HG02610 (cell line): ENCODE measurements around the gene BACH2.
"Not testable (repeated sequence)": the region's sequence is repeated elsewhere in the genome, so short reads cannot be mapped to it uniquely, and the experiment has no call there.

Experiments used
- ATAC-seq: cut with Tn5 transposase; IDR thresholded peaks from one replicate; pipeline ENCODE4 v1.9.1; 2021; ENCODE audit warnings: mild to moderate bottlenecking, moderate library complexity; ENCODE audit not compliant: unreplicated experiment

Gene BACH2

GRCh38 chr6:89979481-89980119 is 317.0 kb downstream of the BACH2 start:
- ATAC-seq = no peak

GRCh38 chr6:89978749-89979145 is 317.9 kb downstream of the BACH2 start:
- no peak for ATAC-seq

DNA sequence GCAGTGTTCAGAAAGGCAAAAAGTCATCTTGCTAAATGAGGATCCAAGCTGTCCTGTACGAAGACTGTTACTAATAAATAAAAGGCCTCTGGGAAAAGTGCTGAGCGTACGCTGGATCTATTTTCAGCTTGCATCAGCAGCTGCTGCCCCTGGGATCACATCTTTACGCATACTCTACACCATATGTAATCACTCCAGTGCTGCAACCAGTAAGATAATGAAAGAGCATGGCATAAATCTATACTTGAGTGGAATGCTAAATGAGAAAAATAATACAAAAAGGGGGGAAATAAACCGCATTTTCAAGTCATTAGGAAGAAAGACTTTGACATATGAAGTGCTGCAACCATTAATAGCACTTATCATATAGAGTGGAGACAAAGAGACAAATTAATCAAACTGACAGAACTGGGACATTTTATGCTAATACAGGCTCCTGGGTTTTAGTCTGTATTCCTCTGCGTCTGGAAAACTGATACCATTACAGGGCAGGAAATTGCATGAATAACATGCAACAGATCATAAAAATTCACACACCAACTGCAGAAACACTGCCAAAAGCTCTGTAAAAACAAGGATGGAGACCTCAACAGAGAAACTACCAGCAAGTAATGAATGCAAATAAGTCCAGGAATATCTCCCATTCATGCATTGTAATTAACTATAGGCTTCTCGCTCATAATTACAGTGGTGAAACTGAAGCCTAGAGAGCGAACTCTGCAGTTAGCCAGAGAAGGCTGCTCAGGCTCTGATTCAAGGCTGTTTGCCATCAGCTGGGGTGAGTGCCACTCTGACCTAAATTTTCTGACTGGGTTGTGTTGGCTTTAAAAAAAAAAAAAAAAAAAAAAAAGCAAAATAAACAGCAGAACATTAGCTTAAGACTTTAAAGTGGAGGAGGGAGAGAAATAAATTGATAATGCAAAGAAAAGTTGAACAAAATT is 318.6 kb downstream of the BACH2 start:
- no peak for ATAC-seq

DNA sequence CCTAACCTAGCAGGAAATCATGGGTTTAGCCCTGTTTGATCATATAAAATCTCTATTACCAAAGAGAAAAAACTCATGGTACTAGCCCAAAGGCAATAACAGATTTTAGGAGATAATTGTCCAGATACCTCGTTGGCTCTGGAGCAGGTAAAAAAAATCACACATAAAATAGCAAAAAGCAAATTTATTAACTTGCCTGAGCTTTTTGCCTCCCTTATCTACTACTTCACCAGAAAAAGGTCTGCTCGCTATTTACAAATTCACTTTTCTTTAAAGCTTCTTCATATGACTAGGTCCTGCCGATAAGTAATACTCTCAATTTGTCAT is 320.0 kb downstream of the BACH2 start:
- no peak for ATAC-seq

GRCh38 chr6:89975991-89976693 is 320.5 kb downstream of the BACH2 start:
- ATAC-seq = no peak

GRCh38 chr6:89975366-89975765 is 321.3 kb downstream of the BACH2 start:
- ATAC-seq = no peak

- ATAC-seq = no peak
Measured at GRCh38 chr6:89974834-89975233, 321.8 kb downstream of the BACH2 start.

- no peak for ATAC-seq
Measured at GRCh38 chr6:89972025-89972381, 324.6 kb downstream of the BACH2 start.

DNA sequence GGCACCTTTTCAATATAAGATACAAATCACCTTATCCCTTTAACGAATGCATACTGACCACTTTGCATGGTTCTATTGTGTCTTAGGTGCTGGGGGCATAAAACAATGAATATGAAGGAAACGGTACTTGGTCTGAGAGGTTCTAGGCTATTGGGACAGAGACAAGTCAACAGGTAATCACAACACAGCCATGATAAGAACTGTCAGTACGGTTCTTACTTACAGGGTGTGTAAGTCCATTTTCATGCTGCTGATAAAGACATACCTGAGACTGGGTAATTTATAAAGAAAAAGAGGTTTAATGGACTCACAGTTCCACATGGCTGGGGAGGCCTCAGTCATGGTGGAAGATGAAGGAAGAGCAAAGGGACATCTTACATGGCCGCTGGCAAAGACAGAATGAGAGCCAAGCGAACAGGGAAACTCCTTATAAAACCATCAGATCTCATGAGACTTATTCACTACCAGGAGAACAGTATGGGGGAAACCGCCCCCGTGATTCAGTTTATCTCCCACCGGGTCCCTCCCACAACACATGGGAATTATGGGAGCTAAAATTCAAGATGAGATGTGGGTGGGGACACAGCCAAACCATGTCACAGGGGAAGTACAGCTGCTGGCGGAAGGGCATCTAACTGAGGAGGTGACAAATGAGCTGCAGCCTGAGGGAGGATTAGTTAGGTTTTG is 325.2 kb downstream of the BACH2 start:
- not testable (repeated sequence) for ATAC-seq

DNA sequence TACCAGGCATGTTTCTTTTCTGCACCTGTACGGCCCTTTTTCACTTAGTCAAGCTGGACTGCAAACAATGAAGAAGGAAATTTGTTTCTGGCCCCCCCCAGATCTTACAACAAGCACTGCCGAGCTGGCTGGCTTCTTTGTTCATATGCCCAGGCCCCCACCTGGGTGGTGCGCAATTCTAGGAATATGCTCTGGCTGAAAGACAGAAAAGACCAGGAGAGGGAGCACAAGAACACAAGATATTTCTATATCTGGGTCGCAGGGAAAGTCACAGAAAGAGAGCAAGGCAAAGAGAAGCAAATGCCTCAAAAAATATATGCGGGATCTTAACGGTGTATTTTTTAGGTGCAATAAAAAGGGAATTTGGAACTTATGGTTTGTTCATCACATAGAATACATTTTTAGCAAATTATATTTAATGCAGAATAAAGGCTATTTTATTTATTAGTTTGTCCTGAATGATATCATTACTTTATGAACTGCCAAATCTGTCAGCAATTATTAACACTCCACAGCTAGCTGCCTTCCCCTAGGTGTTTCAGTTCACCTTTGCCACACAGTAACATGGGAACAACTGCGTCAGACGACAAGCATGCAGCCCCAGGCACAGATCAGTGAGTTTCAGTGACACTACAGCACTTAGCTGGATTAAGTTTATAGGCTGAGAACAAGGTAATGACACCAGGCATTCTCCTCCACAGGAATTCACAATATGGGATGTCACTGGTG is 325.9 kb downstream of the BACH2 start:
- no peak for ATAC-seq

DNA sequence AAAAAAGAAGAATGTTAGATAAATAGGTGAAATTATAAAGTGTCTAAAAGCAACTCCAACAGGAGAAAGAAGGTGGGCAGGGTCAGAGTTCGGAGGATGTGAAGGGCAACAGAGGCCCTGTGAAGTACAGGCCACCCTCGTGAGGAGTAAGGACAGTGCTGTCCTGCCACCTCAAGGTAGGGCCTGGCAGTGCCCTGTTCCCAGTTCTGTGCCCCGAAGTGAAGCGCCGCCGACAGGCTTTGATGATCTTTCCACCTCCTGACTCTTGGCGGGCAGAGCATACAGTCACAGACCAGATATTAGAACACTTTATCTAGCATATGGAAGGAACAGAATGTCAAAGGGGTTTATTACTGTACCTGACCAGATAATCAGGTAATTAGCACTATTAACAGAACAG is 326.6 kb downstream of the BACH2 start:
- ATAC-seq = no peak

DNA sequence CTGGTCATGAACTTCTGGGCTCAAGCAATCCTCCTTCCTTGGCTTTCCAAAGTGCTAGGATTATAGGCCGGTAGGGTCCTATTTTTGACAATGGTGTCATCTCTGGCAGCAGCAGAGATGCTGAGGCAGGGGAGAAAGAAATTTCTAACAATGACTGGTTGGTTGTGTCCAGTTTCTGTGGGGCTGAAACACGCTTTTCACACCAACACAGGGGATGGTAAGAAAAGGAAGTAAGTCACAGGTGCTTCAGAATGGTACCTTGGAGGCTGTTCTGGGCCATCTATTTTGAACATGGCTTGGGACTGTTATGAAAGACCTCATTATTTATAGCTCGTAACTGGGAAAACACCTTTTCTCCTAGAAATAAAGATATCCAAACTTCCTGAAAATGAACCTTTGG is 329.7 kb downstream of the BACH2 start:
- no peak for ATAC-seq

- ATAC-seq = no peak
Measured at GRCh38 chr6:89966228-89966544, 330.5 kb downstream of the BACH2 start.

DNA sequence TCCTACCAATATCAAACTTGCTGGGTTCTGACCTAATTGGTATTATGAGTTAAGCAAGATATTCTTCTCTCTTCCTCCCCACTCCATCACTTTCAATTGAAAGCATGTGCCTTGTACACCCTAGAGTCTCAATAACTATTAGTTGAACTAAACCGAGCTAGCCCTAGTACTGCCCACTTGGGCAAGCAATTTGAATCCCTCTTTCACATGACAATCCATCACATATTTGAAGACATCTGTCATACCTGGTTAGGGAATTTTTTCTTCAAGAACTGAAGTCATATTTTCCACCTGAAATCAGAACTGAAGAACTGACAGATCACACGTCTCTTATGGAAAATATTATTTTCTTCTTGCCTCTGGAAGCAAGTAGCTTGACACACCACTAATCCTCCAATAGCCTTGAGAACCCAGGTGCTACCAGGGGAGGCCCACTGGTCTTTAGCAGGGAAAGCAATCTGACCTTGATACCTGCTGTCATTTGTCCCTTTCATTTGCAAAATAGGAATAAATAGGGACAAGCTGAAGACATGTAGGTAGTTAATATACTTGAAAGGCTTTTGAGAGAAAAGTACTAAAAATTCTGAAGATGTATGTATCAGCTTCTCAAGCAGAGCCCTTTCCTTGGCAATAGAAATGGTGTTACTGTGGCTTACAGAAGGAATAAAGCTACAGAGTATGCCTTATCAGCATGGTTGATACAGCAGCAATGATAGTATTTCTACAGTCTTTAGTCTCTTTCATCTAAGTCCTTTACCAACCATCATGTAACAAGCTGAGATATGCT is 331.0 kb downstream of the BACH2 start:
- no peak for ATAC-seq

DNA sequence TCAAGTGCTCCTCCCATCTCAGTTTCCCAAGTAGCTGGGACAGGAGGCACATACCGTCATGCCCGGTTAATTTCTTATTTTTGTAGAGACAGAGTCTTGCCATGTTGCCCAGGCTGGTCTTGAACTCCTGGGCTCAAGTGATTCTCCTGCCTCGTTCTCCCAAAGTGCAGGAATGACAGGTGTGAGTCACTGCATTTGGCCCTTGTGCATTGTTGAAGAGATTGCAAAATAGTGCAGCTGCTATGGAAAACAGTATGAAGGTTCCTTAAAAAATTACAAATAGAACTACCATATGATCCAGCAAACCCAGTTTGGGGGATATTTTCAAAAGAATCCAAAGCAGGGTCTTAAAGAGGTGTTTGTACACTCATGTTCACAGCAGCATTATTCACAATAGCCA is 333.3 kb downstream of the BACH2 start:
- no peak for ATAC-seq

DNA sequence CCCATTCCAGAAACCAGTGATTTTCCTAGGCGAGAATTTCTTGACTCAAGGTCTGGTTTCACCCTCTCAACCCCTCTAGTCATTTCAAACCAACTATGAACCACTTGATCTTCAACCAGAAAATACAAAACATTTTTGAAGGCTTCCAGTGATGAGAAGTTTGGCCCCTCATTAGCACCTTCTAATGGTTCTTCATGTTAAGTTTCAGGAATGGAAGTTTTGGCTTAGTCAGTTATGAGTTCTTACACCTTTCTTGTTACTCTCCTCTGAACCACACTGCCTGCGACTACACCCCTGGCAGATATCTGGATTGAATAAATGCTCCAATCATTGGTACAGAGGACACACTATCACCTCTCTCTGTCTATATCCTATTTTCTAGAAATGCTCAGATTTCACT is 335.2 kb downstream of the BACH2 start:
- ATAC-seq = no peak

DNA sequence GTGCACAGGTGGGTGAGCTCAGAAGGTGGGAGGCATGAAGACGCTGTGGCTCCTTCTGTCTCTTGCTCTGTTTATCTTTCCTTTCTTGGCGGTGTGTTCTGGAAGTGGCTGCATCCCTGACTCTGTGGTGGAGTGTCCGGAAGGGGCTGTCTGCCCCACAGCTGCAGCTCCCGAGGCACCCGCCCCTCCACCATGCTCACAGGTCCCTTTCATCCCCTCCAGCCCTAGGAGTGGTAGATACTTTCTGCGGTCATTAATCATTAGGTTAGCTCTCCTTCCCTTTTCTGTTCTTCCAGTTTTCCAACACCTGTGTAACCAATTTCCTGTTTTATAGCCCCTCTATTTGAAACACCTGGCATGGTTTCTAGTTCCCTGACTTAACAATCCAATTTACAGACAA is 336.8 kb downstream of the BACH2 start:
- ATAC-seq = no peak

- ATAC-seq = no peak
Measured at GRCh38 chr6:89956182-89956581, 340.5 kb downstream of the BACH2 start.

DNA sequence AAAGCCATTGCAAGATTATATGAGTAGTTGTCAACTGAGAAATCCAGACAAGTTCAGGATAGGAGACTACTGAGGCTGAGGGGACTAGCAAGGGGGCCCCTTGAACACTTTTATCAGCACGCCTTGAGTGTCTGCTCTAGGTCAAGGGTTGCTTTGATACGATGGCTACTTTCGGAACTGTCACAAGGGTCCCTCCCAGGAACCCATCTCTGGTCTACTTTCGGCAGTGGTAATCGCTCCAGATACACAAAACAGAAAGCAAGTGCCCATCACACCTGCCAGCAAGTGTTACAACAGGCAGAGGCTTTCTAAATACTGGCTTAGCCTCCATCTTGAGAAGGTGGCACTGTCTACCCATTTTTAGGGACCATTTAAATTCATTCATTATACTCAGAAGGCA is 341.3 kb downstream of the BACH2 start:
- no peak for ATAC-seq

GRCh38 chr6:89954721-89955148 is 341.9 kb downstream of the BACH2 start:
- ATAC-seq = no peak
